ENCODE data around the gene TRPM3.

TRPM3 gene

GRCh38 chr9:71048280-71048679 is 73.1 kb downstream of the TRPM3 start:
- no peak overlapping the region for H3K27ac ChIP-seq
- no peak for TF ChIP-seq CTCF (IDR thresholded peaks at IDR 0.05)
- DNase-seq (ENCODE audit: low spot score): no peak
- no peak overlapping the region for H3K4me3 ChIP-seq

- Histone ChIP-seq H3K4me3 (no peak overlapping the region), H3K27ac (no peak overlapping the region)
- TF ChIP-seq CTCF (IDR thresholded peaks at IDR 0.05): no peak
- DNase-seq (ENCODE audit: low spot score): no peak
Measured at GRCh38 chr9:71042448-71042990, 78.9 kb downstream of the TRPM3 start.

DNA sequence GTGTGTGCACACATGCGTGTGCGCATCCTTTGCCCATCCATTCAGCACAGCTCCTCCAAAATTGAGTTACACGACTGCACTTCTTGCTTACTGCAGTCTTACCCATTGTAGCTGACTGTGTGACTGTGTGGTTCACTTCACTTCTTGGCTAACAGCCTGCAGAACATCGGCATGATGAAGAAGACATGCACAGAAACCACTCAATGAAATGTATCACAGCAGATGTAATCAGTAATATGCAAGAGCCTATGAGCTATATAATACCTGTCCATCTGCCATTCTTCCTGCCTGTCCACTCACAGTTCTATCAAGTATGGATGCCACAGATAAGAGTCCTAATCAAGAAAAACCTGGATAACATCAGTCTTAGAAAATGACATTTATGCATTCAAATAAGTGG is 83.9 kb downstream of the TRPM3 start:
- TF ChIP-seq CTCF (IDR thresholded peaks at IDR 0.05): no peak
- no peak for DNase-seq (ENCODE audit: low spot score)
- Histone ChIP-seq H3K4me3 (no peak overlapping the region), H3K27ac (no peak overlapping the region)

- no peak for TF ChIP-seq CTCF (IDR thresholded peaks at IDR 0.05)
- DNase-seq (ENCODE audit: low spot score): no peak
- H3K27ac ChIP-seq: no peak overlapping the region
- no peak overlapping the region for H3K4me3 ChIP-seq
Measured at GRCh38 chr9:71036501-71036900, 84.9 kb downstream of the TRPM3 start.

GRCh38 chr9:71032779-71033178 is 88.6 kb downstream of the TRPM3 start:
- H3K27ac ChIP-seq: no peak overlapping the region
- DNase-seq (ENCODE audit: low spot score): no peak
- H3K4me3 ChIP-seq: no peak overlapping the region
- TF ChIP-seq CTCF (IDR thresholded peaks at IDR 0.05): no peak

- no peak for TF ChIP-seq CTCF (IDR thresholded peaks at IDR 0.05)
- DNase-seq (ENCODE audit: low spot score): no peak
- H3K4me3 ChIP-seq: no peak overlapping the region
- H3K27ac ChIP-seq: no peak overlapping the region
Measured at GRCh38 chr9:71025728-71026127, 95.7 kb downstream of the TRPM3 start.

DNA sequence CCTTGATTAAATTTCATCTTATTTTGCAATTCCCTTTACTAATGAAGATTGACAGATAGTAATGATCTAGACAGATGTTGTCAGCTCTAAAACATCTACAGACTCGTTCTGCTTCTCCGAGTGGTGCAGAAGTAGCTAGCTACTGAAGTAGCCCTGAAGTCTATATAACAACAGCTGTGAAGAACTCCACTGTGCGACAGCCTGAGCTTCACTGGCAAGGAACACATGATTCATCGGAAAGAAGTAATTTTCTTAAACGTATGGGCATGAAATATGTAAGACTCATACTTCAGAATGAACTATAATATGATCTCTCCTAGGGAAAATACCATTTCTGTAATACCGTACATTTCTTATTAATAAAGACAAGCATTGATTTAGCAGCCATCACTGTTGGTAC is 96.2 kb downstream of the TRPM3 start:
- H3K4me3 ChIP-seq: no peak overlapping the region
- TF ChIP-seq CTCF (IDR thresholded peaks at IDR 0.05): no peak
- H3K27ac ChIP-seq: no peak overlapping the region
- DNase-seq (ENCODE audit: low spot score): no peak

Measured in coronary artery (tissue), 2 donors.